ENCODE results near the gene ZFR2. TPM values are rescaled to one million over a fixed set of nuclear protein-coding genes. Genes with fewer than 3 reads are reported as not detected.

Gene ZFR2
- polyA plus RNA-seq, 3 donors, result not detected

DNA sequence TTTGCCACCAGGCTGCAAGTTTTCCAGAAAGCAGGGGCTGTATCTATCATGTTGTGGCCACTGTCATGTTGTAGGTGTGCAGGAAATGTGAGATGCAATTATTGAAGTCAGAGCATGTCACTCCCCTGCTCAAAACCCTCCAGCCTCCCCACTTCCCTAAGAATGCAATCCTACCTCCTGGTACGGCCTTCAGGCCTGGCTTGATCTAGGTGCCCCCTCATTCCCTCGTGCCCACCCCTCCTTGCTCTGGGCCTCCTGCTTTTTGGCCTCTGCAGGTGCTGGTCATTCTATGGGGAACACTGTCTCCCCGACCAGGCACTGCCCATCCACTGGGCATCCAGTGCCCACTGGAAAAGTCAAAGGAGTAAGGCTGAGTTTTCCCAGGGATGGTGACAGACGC, 54.2 kb downstream of the ZFR2 start:
- Histone ChIP-seq H3K79me2 (ENCODE audit: insufficient read depth, low read length) (no peaks in the 10 kb centered on the region), H4K20me1 (ENCODE audit: insufficient read depth, low read length) (no peaks in the 10 kb centered on the region), H3K4me1 (ENCODE audit: control insufficient read depth in 1 of 2, insufficient read depth in 2 of 2, low read length in 2 of 2) (peaks cover 14 to 26% of the 10 kb centered on the region in 2 donors), H3K9me3 (replicated peaks in 1 of 2; ENCODE audit: control insufficient read depth in 1 of 2, insufficient read depth in 1 of 2, low read length in 2 of 2) (no peaks in the 10 kb centered on the region), H3K36me3 (replicated peaks in 1 of 2; ENCODE audit: control insufficient read depth in 1 of 2, insufficient read depth in 2 of 2, low read length in 2 of 2) (no peaks in the 10 kb centered on the region), H3K9ac (ENCODE audit: insufficient read depth, low read length, poor library complexity, severe bottlenecking) (no peak overlapping the region), H3K27ac (ENCODE audit: low read depth in 1 of 2, low read length in 2 of 2) (no peak overlapping the region), H3K4me2 (replicated peaks; ENCODE audit: extremely low read depth, low read length, poor library complexity, severe bottlenecking) (no peak overlapping the region), H2AFZ (ENCODE audit: insufficient read depth, low read depth, low read length, poor library complexity, severe bottlenecking) (no peak overlapping the region), H3K4me3 (replicated peaks in 1 of 3; ENCODE audit: low read depth in 2 of 3, low read length in 3 of 3) (no peak overlapping the region), H3K27me3 (ENCODE audit: control insufficient read depth in 2 of 2, insufficient read depth in 2 of 2, low read length in 2 of 2) (no peaks in the 10 kb centered on the region)
- no peak overlapping the region for H3K4me3 Mint-ChIP-seq
- 90% methylated on average over 2 of the region's 4 CpGs for WGBS (ENCODE audit: insufficient coverage)
- TF ChIP-seq, protein P1, sequence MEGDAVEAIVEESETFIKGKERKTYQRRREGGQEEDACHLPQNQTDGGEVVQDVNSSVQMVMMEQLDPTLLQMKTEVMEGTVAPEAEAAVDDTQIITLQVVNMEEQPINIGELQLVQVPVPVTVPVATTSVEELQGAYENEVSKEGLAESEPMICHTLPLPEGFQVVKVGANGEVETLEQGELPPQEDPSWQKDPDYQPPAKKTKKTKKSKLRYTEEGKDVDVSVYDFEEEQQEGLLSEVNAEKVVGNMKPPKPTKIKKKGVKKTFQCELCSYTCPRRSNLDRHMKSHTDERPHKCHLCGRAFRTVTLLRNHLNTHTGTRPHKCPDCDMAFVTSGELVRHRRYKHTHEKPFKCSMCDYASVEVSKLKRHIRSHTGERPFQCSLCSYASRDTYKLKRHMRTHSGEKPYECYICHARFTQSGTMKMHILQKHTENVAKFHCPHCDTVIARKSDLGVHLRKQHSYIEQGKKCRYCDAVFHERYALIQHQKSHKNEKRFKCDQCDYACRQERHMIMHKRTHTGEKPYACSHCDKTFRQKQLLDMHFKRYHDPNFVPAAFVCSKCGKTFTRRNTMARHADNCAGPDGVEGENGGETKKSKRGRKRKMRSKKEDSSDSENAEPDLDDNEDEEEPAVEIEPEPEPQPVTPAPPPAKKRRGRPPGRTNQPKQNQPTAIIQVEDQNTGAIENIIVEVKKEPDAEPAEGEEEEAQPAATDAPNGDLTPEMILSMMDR (IDR thresholded peaks at IDR 0.05), result no peak
- DNase-seq, result no peak
- H3K4me1 Mint-ChIP-seq, result peaks cover 16% of the 10 kb centered on the region
- no peaks in the 10 kb centered on the region for H3K36me3 Mint-ChIP-seq
- H3K27me3 Mint-ChIP-seq (ENCODE audit: low read depth in 3 of 3), result peaks cover 9 to 17% (median 12%) of the 10 kb centered on the region in 3 donors
- peaks cover 0 to 4% (median 0%) of the 10 kb centered on the region in 7 donors for H3K9me3 Mint-ChIP-seq
- intact Hi-C loops (cut with micrococcal nuclease), result no loop called here
- peak overlapping the region in 1 of 7 donors; percentile 32 for H3K27ac Mint-ChIP-seq

DNA sequence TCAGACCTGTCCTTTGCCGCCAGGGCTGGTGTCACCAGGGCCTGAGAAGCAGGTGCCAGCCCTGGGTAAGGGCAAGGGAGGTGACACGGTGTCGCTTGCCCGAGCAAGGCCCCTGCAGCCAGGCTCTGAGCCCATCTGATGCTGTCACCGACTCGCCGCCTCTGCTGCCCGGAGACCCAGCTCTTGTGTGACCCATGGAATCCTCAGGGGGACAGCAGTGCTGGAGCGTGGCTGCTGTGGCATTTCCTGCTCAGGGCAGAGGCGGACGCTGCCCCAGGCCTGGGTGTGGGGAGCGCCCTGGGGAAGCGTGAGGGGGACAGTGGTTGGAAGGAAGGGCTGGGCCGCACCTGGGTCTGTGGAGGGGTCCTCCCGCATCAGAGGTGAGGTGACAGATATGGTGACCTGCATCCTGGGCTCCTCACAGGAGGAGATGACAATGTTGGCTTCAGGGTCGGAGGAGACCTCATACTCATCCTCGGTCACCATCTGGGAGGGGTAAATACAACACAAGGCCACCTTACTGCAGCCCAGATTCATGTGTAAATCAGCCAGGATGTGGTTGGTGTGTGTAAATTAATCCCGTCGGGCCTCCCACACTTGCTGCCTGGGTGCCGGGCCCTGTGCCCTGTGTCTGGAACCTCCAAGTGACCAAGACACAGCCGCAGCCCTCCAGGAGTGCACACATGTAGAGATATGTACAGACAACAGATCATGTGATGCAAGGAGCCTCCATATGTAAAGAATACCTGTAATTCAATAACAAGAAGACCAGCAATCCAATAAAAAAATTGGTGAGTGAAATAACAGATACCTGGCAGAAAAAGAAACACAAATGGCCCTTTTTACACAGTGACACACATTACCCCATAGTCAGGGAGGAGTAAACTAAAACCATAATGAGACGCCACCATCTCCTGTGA, 55.1 kb downstream of the ZFR2 start:
- Histone ChIP-seq H3K36me3 (replicated peaks in 1 of 2; ENCODE audit: control insufficient read depth in 1 of 2, insufficient read depth in 2 of 2, low read length in 2 of 2) (no peaks in the 10 kb centered on the region), H3K27me3 (ENCODE audit: control insufficient read depth in 2 of 2, insufficient read depth in 2 of 2, low read length in 2 of 2) (no peaks in the 10 kb centered on the region), H3K4me1 (ENCODE audit: control insufficient read depth in 1 of 2, insufficient read depth in 2 of 2, low read length in 2 of 2) (peaks cover 12 to 21% of the 10 kb centered on the region in 2 donors), H3K9me3 (replicated peaks in 1 of 2; ENCODE audit: control insufficient read depth in 1 of 2, insufficient read depth in 1 of 2, low read length in 2 of 2) (no peaks in the 10 kb centered on the region), H3K4me2 (replicated peaks; ENCODE audit: extremely low read depth, low read length, poor library complexity, severe bottlenecking) (no peak overlapping the region), H4K20me1 (ENCODE audit: insufficient read depth, low read length) (no peaks in the 10 kb centered on the region), H3K79me2 (ENCODE audit: insufficient read depth, low read length) (no peaks in the 10 kb centered on the region), H2AFZ (ENCODE audit: insufficient read depth, low read depth, low read length, poor library complexity, severe bottlenecking) (no peak overlapping the region), H3K9ac (ENCODE audit: insufficient read depth, low read length, poor library complexity, severe bottlenecking) (no peak overlapping the region), H3K4me3 (replicated peaks in 1 of 3; ENCODE audit: low read depth in 2 of 3, low read length in 3 of 3) (no peak overlapping the region), H3K27ac (ENCODE audit: low read depth in 1 of 2, low read length in 2 of 2) (no peak overlapping the region)
- no peaks in the 10 kb centered on the region for H3K36me3 Mint-ChIP-seq
- peak overlapping the region in 1 of 7 donors; percentile 7 for H3K27ac Mint-ChIP-seq
- H3K27me3 Mint-ChIP-seq (ENCODE audit: low read depth in 3 of 3), result peaks cover 8 to 16% (median 9%) of the 10 kb centered on the region in 3 donors
- DNase-seq, result no peak
- H3K4me1 Mint-ChIP-seq, result peaks cover 16% of the 10 kb centered on the region
- WGBS (ENCODE audit: insufficient coverage), result 88% methylated on average over 15 of the region's 22 CpGs
- intact Hi-C loops (cut with micrococcal nuclease), result no loop called here
- TF ChIP-seq, protein P1 (IDR thresholded peaks at IDR 0.05), result no peak
- H3K9me3 Mint-ChIP-seq, result peaks cover 0 to 4% (median 0%) of the 10 kb centered on the region in 7 donors
- no peak overlapping the region for H3K4me3 Mint-ChIP-seq
